GM21723 (cell line): ENCODE results near the gene USP36.
A peak's percentile ranks its signal among the peaks of the same experiment; 100 is the strongest.
"Not testable (repeated sequence)": the region's sequence is repeated elsewhere in the genome, so short reads cannot be mapped to it uniquely, and the experiment has no call there.

Source experiments
- ATAC-seq: cut with Tn5 transposase; IDR thresholded peaks from one replicate; pipeline ENCODE4 v1.9.1; 2021; ENCODE audit warnings: mild to moderate bottlenecking, moderate library complexity; ENCODE audit not compliant: unreplicated experiment

The USP36 gene

DNA sequence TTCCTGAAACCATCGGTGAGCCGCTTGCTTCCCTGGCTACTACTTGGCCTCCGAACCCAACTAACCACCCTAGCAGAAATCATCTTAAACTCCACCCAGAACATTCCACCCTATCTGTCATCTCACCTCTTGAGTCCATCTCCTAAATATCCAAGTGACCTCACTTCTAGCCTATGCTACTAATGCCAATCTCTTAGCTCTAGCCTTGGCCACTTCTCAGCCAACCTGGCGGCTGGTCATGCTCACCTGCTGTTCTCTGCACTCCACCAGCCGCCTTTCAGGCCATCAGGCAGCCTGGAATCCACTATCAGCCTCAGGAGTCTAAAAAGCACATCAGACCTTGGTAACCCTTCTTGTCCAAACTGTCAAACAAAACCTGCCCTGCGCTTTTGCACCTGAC is 46.6 kb downstream of the USP36 start:
- ATAC-seq, result no peak

DNA sequence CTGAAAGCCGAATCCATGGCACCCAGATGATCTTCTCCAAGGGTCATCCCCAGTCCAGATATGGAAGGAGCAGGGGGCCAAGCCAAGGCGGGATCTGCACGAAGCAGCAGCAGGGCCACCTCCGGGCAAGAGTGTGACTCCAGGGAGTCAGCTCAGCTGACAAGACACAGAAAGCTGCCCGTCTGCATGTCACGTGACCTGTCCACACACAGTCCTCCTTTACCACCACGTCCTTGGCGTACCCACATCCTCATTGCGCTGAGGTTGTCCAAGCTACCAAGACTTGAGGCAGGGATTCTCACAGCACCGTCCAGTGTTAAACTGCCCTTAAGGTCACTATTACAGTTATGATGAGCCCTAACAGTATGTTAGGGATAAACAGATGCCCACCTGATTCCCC is 47.2 kb downstream of the USP36 start:
- no peak for ATAC-seq

DNA sequence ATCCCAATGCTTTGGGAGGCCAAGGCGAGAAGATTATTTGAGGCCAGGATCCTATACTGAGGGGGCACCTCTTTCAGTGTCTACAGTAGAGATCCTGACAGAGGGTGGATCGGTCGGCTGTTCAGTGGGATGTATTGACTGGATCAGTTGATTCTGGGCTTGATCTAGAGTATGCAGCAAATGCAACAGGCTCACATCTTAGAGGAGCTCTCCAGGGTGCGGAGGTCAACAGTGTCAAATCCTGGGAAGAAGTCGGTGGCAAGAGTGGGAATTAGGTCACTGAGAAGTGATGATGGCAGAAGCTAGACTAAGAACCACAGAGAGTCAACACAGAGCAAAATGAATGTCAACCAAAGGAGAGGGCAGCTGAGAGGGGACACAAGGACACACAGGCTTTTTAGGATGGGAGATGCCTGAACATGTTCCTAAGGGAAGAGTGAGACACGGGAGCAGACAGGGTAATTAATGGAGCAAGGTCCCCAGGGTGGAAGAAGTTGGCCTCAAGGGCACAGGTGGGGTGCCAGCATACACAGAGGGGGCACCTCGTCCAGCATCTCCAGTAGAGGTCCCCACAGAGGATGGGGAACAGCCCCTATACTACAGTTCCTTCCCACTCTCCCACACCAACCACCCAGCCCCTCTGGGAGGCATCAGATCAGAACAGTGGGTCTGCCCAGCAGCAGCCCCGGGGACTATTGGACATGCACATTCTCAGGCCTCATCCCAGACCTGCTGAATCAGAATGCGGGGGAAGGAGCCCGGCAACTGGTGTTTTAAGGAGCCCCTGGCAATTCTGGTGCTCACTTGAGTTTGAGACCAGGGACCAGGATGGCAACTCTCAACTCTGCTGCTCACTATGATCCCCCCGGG is 48.5 kb downstream of the USP36 start:
- no peak for ATAC-seq

DNA sequence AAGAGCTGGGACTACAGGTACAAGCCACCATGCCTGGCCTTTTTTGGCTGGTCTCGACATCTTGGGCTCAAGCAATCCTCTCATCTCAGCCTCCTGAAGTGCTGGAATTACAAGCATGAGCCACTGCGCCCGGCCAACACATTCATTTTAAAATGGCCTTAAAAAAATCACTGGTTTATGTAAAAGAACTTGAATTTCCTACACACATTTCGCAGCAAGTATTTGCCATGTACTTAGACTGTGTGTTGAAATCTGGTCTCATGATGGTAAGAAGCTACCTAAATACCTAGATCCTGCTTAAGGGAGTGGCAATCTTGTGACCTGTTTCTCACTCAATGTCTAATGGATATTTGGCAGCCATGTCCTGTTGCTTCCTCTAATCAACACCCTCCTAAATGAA is 50.1 kb downstream of the USP36 start:
- no peak for ATAC-seq

DNA sequence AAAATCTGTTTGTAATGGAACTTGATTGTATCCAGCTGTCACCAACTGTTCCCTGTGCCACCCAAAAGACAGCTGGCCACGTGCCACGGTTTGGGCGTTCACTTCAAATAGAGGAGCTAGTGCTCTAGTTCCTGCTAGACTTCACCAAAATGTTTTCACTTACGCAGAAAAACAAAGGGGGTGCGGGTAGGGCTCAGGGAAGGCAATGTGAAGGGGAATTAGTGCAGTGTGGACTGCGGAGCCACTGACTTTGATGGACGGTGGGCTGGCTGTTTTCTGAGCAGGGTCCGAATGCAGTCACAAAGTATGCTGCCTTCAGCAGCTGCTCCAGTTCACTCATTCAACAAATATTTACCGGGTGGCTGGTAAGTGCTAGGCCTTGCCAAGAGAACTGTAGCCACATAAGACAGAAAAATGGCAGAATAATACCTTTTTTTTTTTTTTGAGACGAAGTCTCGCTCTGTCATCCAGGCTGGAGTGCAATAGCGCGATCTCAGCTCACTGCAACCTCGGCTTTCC is 50.9 kb downstream of the USP36 start:
- ATAC-seq, result no peak

DNA sequence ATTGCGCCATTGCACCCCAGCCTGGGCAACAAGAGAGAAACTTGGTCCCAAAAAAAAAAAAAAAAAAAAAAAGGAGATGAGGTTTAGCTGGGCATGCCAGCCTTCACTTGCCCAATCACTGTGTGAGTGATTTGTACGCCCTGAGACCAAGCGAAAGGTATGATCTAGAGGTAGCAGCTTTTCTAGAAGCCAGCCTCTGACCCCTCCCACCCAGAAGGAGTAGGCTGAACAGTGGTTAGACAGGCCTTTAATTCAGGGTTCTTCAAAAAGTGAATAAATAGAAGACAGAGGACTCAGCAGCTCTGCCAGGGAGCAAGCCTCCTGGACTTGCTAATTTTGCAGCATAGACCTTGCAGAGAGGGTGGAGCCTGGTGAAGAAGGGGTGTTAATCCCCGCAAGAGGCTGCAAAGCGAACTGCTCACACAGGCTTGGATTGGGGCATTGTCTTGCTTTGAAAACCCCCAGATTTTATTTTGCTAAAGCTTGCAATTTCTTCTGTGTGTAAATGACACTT is 51.4 kb downstream of the USP36 start:
- ATAC-seq, result no peak

DNA sequence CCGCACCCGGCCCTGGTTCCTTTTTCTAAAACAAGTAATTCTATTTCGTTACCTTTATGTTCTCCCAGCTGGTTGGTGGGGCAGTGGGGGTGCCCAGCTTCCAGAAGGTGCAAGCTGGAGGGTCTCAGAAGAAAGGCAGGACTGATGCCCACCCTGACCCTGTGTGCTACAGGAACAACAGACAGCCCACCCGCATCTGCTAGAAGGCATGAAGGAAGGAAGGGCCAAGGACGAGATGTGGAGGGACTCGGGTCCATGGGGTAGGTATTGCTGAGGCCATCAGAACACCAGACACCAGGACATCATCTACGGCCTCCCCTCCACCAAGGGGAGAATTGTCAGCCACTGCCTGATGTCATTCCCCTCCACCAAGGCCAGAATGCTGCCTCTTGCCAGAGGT is 52.2 kb downstream of the USP36 start:
- ATAC-seq, result no peak

DNA sequence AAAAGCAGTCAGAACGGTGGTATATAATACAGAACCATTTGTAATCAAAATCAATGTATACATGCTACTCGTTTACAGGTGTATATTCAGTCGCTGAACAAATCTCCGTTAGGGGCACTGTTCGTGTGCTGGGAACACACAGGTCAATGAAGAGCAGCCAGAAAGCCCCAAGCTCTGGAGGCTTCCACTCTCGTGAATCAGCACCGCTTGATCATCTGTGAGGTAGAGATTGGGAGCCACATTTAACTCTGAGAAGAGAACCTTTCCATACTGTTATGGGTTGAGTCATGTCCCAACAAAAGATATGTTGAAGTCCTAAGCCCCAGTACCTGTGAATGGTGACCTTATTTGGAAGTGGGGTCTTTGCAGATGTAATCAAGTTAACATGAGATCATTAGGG is 53.2 kb downstream of the USP36 start:
- no peak for ATAC-seq

DNA sequence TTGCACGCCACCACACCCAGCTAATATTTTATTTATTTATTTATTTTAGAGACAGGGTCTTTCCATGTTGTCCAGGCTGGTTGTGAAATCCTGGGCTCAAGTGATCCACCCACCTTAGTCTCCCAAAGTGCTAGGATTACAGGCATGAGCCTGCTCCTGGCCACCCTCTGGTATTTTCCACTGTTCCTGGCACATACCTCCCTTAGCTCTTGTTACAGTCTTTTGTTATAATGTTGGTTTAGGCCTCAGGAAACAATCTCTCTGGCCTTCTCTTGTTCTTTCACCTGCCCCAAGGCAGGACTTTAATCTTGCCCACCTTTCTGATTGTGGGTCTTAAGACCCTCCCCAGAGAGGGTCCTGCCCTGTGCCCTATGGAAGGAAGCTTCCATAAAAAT is 55.0 kb downstream of the USP36 start:
- ATAC-seq, result no peak

DNA sequence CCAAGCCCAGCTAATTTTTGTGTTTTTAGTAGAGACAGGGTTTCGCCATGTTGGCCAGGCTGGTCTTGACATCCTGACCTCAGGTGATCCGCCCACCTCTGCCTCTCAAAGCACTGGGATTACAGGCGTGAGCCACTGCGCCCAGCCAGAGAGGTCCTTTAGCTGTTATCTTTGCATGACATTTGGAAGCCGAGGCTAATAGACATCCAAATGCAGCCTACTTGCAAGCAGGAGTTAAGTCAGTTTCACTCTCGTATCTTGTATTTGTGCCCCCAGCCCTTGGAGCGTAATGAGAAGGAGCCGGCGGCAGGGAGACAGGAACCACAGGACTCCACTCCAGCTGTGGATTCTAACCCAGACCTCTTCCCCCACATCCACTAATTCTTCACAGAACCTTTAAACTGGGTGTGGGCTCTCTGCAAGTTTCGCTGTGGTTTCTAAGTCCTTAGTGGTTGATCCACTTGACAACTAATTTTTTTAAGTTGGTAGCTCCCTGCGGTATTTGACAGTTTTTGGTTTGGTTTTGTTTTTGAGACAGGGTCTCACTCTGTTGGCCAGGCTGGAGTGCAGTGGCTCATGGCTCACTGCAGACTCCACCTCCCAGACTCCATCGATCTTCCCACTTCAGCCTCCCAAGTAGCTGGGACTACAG is 55.5 kb downstream of the USP36 start:
- ATAC-seq, result no peak

DNA sequence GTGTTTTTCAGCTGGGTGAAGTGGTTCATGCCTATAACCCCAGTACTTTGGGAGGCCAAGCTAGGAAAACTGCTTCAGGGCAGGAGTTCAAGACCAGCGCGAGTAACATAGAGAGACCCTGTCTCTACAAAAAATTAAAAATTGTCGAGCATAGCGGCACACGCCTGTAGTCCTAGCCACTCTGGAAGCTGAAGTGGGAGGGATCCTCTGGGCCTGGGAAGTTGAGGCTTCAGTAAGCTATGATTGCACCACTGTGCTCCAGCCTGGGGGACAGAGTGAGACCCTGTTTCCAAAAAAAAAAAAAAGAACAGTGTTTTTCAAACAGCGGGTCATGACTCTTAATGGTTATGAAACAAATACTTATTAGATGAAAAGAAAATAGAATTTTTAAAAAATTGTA is 56.3 kb downstream of the USP36 start:
- no peak for ATAC-seq

DNA sequence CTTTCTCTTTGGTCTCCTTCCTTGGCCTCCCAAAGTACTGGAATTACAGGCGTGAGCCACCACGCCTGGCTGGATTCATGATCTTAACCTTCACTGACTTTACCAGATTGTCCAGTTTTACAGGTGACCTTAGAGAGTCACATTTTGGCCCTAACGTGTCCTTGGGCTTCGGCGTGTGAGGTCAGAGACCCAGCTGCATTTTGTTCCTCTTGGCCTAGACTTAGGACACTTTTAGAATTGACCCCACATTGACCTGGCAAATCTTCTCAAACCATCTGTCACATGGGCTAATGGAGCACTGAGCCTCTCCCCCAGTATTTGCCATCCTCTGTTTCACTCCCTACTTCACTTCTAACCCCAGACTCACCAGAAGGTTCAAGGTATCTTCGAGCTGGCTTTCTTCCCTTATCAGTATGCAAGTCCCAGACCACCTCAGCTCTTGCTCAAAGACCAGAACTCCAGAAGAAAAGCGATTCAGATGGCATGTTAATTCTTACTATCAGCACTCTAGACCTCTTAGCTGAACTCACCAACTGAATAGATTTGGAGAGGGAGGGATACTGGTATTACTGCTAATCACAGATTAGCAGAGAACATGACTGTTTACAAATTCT is 56.8 kb downstream of the USP36 start:
- no peak for ATAC-seq

DNA sequence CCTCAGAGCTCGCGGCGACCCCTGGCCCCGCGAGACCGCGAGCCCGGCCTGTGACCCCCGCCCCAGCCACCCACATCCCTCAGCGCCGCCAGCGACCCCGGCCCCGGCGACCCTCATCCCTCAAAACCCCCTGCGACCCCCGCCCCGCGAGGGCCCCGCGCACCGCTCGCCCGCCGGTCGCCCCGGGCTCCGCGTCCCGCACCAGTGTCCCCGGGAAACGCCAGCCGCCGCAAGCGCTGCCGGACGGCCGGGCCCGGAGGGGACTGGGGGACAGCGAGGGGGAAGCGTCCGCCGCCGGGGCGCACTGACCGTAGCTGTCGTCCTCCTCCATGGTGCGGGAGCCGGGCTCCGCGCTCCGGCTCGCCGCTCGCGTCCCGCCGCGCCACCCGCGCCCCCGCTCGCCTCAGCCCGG is 58.7 kb downstream of the USP36 start, which contains the start of gene CYTH1:
Gene CYTH1, minus strand, starts transcription at position 381 of the 412 bp plus-strand sequence. Its CDS starts 50 bp downstream, at position 331.
- peak; percentile 9 for ATAC-seq

DNA sequence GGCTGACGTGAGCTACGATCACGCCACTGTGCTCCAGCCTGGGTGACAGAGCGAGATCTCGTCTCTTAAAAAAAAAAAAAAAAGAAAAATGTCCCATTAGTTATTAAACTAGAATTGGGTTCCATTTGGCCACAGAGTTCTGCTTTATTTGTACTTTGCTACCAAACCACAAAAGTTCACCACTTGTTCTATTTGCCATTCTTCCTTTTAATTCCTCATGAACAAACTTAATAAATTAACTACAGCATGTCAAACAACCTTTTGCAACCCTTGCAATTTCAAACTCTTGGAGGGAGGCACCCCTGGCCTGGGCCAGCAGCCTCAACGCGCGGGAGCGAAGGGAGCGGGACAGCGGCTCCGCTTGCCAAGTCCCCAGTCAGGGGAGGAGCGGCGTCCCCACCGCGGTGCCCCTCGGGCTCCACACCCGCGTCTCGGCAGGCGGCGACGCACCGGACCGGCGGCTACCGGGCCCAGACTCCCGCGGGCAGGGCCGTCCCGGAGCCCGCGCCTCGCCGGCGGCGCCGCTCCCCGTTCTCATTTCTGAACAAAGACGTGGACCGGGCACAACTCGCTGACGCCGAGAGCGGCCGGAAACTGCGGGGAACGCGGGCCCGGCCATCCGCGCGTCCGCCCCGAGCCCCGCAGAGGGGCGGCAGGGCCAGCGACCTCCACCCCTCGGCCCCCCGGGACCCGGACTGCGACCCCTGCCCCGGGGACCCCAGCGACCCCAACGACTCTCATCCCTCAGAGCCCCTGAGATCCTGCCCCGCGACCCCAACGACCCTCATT is 59.3 kb downstream of the USP36 start:
- peak; percentile 15 for ATAC-seq

DNA sequence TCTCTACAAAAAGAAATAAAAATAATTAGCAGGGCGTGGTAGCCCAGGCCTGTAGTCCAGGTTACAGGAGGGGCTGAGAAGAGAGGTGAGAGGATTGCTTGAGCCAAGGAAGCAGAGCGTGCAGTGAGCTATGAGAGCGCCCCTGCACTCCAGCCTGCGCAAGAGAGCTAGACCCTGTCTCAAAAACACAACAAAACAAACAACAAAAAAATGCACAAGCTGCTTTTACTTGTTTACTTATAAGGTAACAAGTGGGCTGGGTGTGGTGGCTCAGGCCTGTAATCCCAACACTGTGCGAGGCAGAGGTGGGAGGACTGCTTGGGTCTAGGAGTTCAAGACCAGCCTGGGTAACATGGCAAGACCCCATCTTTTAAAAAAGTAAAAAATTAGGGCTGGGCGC is 60.3 kb downstream of the USP36 start:
- ATAC-seq, result no peak

DNA sequence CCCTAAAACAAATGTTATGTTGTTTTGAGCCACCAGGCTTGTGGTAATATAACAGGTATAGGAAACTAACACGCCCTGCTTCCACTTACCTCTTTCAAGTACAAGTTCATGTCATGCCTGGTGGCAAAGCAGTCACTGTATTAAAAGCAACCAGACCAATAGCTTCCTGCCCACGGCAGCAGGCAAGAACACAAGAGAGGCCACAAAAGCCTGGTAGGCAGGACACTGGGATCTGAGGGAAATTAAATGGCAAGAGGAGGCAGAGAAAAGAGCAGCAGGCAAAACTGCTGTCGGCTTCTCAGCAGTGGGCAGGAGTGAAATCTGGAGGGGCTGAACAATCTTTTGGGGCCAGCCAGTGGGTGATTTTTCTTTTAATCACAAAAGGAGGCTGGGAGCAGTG is 60.8 kb downstream of the USP36 start:
- no peak for ATAC-seq

DNA sequence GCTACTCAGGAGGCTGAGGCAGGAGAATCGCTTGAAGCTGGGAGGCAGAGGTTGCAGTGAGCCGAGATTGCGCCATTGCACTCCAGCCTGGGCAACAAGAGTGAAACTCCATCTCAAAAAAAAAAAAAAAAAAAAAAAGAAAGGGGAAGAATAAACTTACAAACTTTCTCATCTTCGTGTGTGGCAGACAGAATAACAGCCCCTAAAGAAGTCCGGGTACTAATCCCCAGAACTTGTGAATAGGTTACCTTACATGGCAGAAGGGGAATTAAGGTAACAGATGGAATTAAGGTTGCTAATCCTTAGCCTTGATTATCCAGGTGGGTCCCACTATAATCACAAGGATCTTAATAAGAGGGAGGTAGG is 61.3 kb downstream of the USP36 start:
- not testable (repeated sequence) for ATAC-seq

DNA sequence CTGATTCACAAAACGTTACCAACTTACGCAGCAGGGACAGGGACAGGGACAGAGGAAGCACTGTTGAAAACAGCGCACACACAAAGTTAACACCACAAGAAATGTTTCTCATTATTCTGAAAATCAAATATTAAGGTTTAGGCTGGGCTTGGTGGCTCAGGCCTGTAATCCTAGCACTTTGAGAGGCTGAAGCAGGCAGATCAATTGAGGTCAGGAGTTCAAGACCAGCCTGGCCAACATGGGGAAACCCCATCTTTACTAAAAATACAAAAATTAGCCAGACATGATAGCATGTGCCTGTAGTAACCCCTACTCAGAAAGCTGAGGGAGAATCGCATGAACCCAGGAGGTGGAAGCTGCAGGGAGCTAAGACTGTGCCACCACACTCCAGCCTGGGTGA is 62.7 kb downstream of the USP36 start:
- no peak for ATAC-seq

DNA sequence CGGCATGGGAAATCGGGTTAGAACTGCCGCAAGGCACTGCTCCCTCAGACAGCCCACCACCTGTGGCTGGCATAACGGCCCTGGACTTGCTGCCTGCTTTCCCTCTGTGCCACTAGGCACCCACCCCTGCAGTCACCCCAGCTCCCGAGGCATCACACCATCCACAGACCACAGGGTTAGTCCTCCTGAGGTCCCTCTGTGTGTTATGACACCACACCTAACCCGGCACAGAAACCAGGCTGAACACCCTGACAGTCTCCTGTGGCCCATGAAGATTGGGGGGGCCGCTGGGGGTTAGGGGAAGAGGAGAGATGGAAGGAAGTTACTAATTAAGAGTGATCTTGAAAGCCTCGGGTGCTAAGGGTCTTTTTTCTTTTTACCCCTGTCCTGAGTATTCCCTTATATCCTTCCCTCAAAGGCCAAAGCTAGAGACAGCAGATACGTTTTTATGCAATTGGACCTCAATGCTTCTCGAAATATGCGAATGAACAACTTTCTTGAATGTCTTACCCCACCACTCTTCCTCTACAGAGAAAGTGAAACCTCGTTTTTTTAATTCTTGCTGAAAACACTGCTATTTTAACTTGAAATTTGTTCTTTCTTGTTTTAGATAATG is 65.5 kb downstream of the USP36 start:
- peak; percentile 43 for ATAC-seq

DNA sequence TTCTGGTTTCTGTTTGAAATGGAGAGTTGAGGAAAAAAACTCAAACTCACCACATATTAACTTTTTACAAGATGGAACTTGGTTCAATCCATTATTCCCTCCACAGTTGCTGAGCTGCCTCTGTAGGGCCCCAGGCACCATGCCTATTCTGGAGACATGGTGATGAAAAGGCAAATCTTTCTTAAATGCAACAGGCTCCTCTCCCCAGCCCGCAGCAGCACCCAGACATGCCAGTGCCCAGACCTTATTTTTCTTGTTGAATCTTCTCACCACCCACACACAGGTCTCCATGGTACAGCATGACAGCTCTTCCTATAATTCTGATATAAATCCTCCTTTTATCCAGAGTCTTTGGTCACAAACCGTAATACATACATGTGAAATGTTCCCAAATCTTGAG is 66.2 kb downstream of the USP36 start:
- ATAC-seq, result no peak
